ENCODE measurements around the gene OR10X1.

GRCh38 chr1:158570480-158570879 is 9.2 kb downstream of the OR10X1 start, which contains the start of gene OR6P1:
- TF ChIP-seq, protein P1, sequence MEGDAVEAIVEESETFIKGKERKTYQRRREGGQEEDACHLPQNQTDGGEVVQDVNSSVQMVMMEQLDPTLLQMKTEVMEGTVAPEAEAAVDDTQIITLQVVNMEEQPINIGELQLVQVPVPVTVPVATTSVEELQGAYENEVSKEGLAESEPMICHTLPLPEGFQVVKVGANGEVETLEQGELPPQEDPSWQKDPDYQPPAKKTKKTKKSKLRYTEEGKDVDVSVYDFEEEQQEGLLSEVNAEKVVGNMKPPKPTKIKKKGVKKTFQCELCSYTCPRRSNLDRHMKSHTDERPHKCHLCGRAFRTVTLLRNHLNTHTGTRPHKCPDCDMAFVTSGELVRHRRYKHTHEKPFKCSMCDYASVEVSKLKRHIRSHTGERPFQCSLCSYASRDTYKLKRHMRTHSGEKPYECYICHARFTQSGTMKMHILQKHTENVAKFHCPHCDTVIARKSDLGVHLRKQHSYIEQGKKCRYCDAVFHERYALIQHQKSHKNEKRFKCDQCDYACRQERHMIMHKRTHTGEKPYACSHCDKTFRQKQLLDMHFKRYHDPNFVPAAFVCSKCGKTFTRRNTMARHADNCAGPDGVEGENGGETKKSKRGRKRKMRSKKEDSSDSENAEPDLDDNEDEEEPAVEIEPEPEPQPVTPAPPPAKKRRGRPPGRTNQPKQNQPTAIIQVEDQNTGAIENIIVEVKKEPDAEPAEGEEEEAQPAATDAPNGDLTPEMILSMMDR (conservative IDR thresholded peaks at IDR 0.05; ENCODE audit: low read depth, low read length), result no peak
- TF ChIP-seq EZH2 (IDR thresholded peaks at IDR 0.05; ENCODE audit: low read length, unreplicated experiment), result no peak

Data from PC-3 (cell line).